Tibial nerve (tissue), 4 donors: ENCODE data around the gene AP2S1. TPM values are rescaled to one million over a fixed set of nuclear protein-coding genes. Genes with fewer than 3 reads are reported as not detected.
"Not testable (repeated sequence)": the region's sequence is repeated elsewhere in the genome, so short reads cannot be mapped to it uniquely, and the experiment has no call there.

Experiments used
- DNase-seq, 2 donors: peaks; one replicate each; pipeline ENCODE4 v3.0.0-alpha.2; 2019; ENCODE audit warnings: low spot score in 2 of 2
- H3K27ac ChIP-seq, 4 donors: fragments of 200-600 bp; sonication (generic) in 3 of 4; one replicate each; pipeline ENCODE4 v1.5.1; 2017 to 2019; ENCODE audit warnings: mild to moderate bottlenecking in 1 of 4
- H3K27me3 ChIP-seq, 2 donors: fragments of 200-600 bp; sonication (generic) in 1 of 2; one replicate each; pipeline versions ENCODE4 v1.5.1 to v1.6.0; 2017 to 2019
- H3K36me3 ChIP-seq, 3 donors: fragments of 200-600 bp; sonication (generic); one replicate each; pipeline ENCODE4 v1.5.1; 2018 to 2019
- H3K4me1 ChIP-seq, 4 donors: fragments of 200-600 bp; sonication (generic) in 3 of 4; one replicate each; pipeline ENCODE4 v1.5.1; 2017 to 2019
- H3K4me3 ChIP-seq, 4 donors: fragments of 200-600 bp; sonication (generic) in 3 of 4; one replicate each; pipeline ENCODE4 v1.5.1; 2017 to 2019; ENCODE audit warnings: mild to moderate bottlenecking in 1 of 4, moderate library complexity in 1 of 4
- H3K9me3 ChIP-seq, 4 donors: fragments of 200-600 bp; sonication (generic) in 3 of 4; one replicate each; pipeline ENCODE4 v1.5.1; 2017 to 2019
- EP300 ChIP-seq, 2 donors: sonication (generic); formaldehyde crosslinking; IDR thresholded peaks; one replicate each; pipeline ENCODE4 v1.6.1; 2017; ENCODE audit warnings: antibody characterized with exemption in 2 of 2, mild to moderate bottlenecking in 1 of 2
- POLR2A ChIP-seq, 2 donors: fragments of 450-650 bp; IDR thresholded peaks; one replicate each; pipeline ENCODE4 v1.6.1; 2017; ENCODE audit warnings: antibody characterized with exemption in 2 of 2, mild to moderate bottlenecking in 2 of 2, moderate library complexity in 2 of 2
- WGBS, 2 donors: methylation state at CpG; one replicate each; pipeline ENCODE4 v1.1.5; 2018; 5-methylcytosine and 5-hydroxymethylcytosine counted together
- total RNA-seq, 4 donors: library from RNA; depleted of rRNA; stranded (reverse); fragments of >200 nt; gene quantifications; one replicate each; pipeline ENCODE4 v1.1.0, GENCODE V29; 2016
- TF ChIP-seq, protein P1 (sequence below), 5 experiments: fragments of 200-600 bp in 3 of 5; fragments of 450-650 bp in 2 of 5; sonication (generic) in 3 of 5; IDR thresholded peaks; one replicate each; pipeline ENCODE4 v1.5.1; 2016 to 2019; ENCODE audit warnings: antibody characterized with exemption in 5 of 5, mild to moderate bottlenecking in 3 of 5, moderate library complexity in 2 of 5

The AP2S1 gene
- total RNA-seq, 4 donors from 2014 or later: 32.1 to 108 (median 64.6) TPM

DNA sequence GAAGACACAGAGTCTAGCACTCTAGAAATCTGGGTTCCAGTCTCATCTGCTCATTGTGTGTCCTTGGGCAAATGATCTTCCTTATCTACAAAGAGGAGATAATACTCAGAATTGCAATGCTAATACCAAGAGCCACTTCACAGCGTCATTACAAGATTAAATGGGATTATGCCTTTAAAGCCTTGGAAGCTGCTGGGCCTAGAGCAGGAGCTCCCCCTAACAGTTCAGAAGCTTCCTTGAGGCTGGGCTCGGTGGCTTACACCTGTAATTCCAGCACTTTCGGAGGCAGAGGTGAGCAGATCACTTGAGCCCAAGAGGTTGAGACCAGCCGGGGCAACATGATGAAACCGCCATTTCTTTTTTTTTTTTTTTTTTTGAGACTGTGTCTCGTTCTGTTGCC lies 27.6 kb downstream of the AP2S1 start:
- H3K4me3 ChIP-seq: no peak overlapping the region
- TF ChIP-seq, protein P1, sequence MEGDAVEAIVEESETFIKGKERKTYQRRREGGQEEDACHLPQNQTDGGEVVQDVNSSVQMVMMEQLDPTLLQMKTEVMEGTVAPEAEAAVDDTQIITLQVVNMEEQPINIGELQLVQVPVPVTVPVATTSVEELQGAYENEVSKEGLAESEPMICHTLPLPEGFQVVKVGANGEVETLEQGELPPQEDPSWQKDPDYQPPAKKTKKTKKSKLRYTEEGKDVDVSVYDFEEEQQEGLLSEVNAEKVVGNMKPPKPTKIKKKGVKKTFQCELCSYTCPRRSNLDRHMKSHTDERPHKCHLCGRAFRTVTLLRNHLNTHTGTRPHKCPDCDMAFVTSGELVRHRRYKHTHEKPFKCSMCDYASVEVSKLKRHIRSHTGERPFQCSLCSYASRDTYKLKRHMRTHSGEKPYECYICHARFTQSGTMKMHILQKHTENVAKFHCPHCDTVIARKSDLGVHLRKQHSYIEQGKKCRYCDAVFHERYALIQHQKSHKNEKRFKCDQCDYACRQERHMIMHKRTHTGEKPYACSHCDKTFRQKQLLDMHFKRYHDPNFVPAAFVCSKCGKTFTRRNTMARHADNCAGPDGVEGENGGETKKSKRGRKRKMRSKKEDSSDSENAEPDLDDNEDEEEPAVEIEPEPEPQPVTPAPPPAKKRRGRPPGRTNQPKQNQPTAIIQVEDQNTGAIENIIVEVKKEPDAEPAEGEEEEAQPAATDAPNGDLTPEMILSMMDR (IDR thresholded peaks at IDR 0.05): no peak
- TF ChIP-seq POLR2A (IDR thresholded peaks at IDR 0.05) (no peak), EP300 (IDR thresholded peaks at IDR 0.05) (no peak)
- WGBS, 2 donors: 81 to 90% methylated on average over 6 of the region's 6 CpGs

DNA sequence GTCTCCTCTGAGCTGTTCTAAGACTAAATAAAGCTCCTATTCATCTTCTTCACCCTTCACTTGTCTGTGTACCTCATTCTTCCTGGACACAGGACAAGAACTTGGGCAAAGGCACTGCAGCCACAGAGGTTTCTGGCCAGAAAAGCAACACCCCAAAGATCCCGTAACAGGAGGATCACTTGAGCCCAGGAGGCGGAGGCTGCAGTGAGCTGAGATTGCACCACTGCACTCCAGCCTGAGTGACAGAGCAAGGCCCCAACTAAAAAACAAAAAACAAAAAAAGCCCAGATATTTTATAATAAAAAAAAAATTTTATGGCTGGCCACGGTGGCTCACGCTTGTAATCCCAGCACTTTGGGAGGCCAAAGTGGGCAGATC lies 28.2 kb downstream of the AP2S1 start:
- H3K9me3 ChIP-seq, H3K36me3 ChIP-seq, DNase-seq, H3K27me3 ChIP-seq, H3K4me3 ChIP-seq: not testable (repeated sequence)
- Histone ChIP-seq H3K27ac (peak overlapping the region in 1 of 4 donors; percentile 34), H3K4me1 (peaks cover 0 to 16% (median 7%) of the 10 kb centered on the region in 4 donors)
- 82 to 85% methylated on average over 4 of the region's 4 CpGs for WGBS, 2 donors

More for the DNA sequence above, 27.6 kb downstream of the AP2S1 start:
- Histone ChIP-seq H3K36me3 (no peaks in the 10 kb centered on the region), H3K9me3 (no peaks in the 10 kb centered on the region), H3K4me1 (peaks cover 0 to 16% (median 7%) of the 10 kb centered on the region in 4 donors), H3K27me3 (no peaks in the 10 kb centered on the region), H3K27ac (no peak overlapping the region)
- DNase-seq: no peak

DNA sequence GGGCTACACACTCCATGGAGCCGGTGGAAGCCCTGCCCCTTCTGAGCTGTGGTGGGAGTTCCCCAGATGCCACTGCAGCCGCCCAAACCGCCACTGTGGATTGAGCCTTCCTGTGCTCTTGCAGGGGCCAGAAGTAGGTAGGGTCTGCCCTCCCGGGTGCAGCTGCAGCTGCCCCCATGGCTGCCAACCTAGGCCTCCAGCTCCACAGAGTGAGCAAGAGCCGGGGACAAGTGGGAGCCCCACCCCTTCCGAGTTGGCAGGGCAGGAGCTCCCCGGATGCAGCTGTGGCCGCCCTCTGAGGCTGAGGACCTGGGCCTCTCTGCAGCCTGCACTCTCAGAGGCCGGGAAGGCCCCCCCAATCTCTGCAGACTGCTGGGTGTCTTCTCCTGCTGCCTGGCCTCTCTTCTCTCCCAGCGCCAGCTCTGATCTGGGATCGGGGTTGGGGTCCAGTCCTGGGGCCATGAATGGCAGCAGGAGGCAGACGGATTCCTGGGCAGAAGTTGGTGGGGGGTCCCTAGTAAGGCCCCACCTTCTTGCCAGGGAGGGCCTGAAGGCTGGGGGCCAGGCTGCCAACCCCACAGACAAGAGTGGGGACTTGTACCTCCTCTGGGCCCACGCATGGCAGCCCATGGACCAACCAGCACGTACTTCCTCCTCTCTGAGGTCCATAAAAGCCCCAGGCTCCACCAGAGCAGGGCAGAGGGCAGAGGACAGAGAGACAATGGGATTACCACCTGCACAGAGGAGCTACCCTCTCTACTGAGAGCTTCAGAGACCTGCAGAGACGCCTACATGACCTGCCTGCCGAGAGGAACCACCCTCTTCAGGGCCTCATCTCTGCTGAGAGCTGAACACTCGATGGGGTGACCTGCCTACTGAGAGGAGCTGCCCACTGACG lies 28.9 kb downstream of the AP2S1 start:
- Histone ChIP-seq H3K27ac (peak overlapping the region in 1 of 4 donors; percentile 34), H3K9me3 (no peaks in the 10 kb centered on the region), H3K36me3 (no peaks in the 10 kb centered on the region), H3K4me1 (peaks cover 0 to 16% (median 7%) of the 10 kb centered on the region in 4 donors), H3K27me3 (no peaks in the 10 kb centered on the region), H3K4me3 (no peak overlapping the region)
- no peak for DNase-seq
- TF ChIP-seq POLR2A (IDR thresholded peaks at IDR 0.05) (no peak), EP300 (IDR thresholded peaks at IDR 0.05) (no peak)
- TF ChIP-seq, protein P1 (IDR thresholded peaks at IDR 0.05): no peak
- WGBS, 2 donors: 75 to 78% methylated on average over 11 to 18 of the region's 18 CpGs

DNA sequence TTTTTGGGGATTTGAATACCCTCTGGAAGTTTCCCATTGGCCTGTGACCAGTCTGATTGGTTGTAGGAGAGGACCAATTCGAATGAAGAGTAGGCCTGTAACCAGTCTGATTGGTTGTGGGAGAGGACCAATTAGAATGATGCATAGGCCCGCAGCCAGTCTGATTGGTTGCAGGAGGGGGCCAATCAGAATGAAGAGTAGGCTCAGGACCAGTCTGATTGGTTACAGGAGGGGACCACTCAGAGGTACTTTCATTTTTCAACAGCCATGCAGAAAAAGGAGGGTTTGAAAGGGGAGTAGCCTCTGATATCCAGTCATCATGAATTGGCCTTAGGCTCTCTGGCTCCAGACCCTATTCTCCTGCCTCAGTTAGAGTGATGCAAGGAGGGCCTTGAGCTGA lies 31.8 kb downstream of the AP2S1 start:
- Histone ChIP-seq H3K27me3 (no peaks in the 10 kb centered on the region), H3K4me3 (no peak overlapping the region), H3K27ac (no peak overlapping the region), H3K9me3 (no peaks in the 10 kb centered on the region), H3K4me1 (peaks cover 3 to 25% (median 14%) of the 10 kb centered on the region in 4 donors), H3K36me3 (no peaks in the 10 kb centered on the region)
- TF ChIP-seq POLR2A (IDR thresholded peaks at IDR 0.05): no peak
- TF ChIP-seq, protein P1 (IDR thresholded peaks at IDR 0.05): no peak
- no peak for TF ChIP-seq EP300 (IDR thresholded peaks at IDR 0.05)
- 89 to 91% methylated on average over 2 of the region's 2 CpGs for WGBS, 2 donors
- no peak for DNase-seq

DNA sequence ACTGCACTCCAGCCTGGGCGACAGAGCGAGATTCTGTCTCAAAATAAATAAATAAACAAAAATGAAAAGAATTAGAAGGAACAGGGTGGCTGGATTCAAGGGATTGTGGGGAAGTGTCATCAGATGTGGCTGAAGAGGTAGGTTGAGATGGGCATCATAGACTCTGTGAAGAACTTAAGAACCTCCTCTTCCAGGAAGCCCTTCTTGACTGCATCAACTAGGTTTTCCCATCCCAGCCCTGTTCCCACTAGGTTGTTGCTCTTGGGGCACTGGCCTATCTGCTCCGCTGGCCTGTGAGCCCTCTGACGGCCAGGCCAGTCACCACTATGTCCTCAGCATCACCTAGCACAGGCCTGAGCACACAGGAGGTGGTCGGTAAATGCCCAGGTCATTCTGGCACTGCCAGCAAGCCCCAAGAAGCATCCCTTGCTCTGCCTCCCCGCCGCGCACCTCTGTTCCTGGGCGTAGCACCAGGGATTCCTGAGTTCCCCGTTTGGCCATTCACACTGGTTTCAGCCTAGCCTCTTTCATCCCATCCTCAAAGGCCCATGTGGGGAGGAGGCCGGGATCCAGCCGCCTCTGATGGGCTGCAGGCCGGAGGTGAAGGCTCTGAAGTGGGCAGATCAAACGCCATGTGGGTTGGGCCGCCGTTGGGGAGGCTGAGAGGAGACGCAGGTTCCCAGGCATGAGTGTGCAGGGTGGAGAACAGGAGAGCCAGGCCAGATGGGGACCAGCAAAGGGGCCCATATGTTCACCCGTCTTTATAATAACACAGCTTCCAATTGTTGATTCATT lies 34.6 kb downstream of the AP2S1 start:
- Histone ChIP-seq H3K4me3 (no peak overlapping the region), H3K36me3 (no peaks in the 10 kb centered on the region), H3K27ac (no peak overlapping the region), H3K4me1 (peaks cover 5 to 32% (median 13%) of the 10 kb centered on the region in 4 donors), H3K27me3 (no peaks in the 10 kb centered on the region), H3K9me3 (no peaks in the 10 kb centered on the region)
- DNase-seq: no peak
- TF ChIP-seq EP300 (IDR thresholded peaks at IDR 0.05): no peak
- TF ChIP-seq POLR2A (IDR thresholded peaks at IDR 0.05): no peak
- TF ChIP-seq, protein P1 (IDR thresholded peaks at IDR 0.05): no peak
- WGBS, 2 donors: 81 to 84% methylated on average over 18 of the region's 18 CpGs
